Measurements from ENCODE around the gene TOGARAM2. TPM values are rescaled to one million over a fixed set of nuclear protein-coding genes. Genes with fewer than 3 reads are reported as not detected.
"Not testable (repeated sequence)": the region's sequence is repeated elsewhere in the genome, so short reads cannot be mapped to it uniquely, and the experiment has no call there.

The TOGARAM2 gene
- total RNA-seq, 2 experiments from 2014 or later, result 0.03 TPM; not detected in 1

GRCh38 chr2:29082804-29083495, 101.9 kb downstream of the TOGARAM2 start:
- Histone ChIP-seq H3K36me3 (ENCODE audit: insufficient read depth, low read length) (no peaks in the 10 kb centered on the region), H2AFZ (ENCODE audit: low read length) (no peak overlapping the region), H3K4me2 (ENCODE audit: low read length) (no peak overlapping the region), H3K9me2 (ENCODE audit: insufficient read depth, low read length) (no peaks in the 10 kb centered on the region), H4K20me1 (ENCODE audit: insufficient read depth, low read length) (no peaks in the 10 kb centered on the region), H3K4me3 (ENCODE audit: low read depth, low read length, poor library complexity, severe bottlenecking) (no peak overlapping the region), H3K9me3 (ENCODE audit: low read length) (no peaks in the 10 kb centered on the region), H3K27ac (ENCODE audit: low read depth, low read length, poor library complexity, severe bottlenecking) (no peak overlapping the region), H3K79me2 (ENCODE audit: insufficient read depth, low read depth, low read length) (no peaks in the 10 kb centered on the region), H3K4me1 (ENCODE audit: insufficient read depth, low read length, poor library complexity, severe bottlenecking) (no peaks in the 10 kb centered on the region)
- CTCF ChIA-PET (ENCODE audit: unreplicated experiment), result interaction anchor here (0.7 kb wide), 1 partner anchor 10 kb away, joined by 3 read pairs; no protein-coding TSS in a partner anchor
- TF ChIP-seq EZH2phosphoT487 (IDR thresholded peaks at IDR 0.05; ENCODE audit: borderline replicate concordance, low read depth, low read length) (no peak), CTCF (conservative IDR thresholded peaks at IDR 0.05; ENCODE audit: low read length) (no peak)
- POLR2A ChIA-PET, result interaction anchor here (0.7 to 1.0 kb wide), 3 partner anchors 12 to 50 kb away, joined by 3 read pairs; no protein-coding TSS in a partner anchor
- no peak for DNase-seq (ENCODE audit: low spot score)
- intact Hi-C loops (cut with micrococcal nuclease; ENCODE audit: unreplicated experiment), result no loop called here
- no TSS peak for BruUV-seq (replicated peaks)

- no peaks in the 10 kb centered on the region for H3K79me2 ChIP-seq (ENCODE audit: insufficient read depth, low read depth, low read length)
- H3K9me3 ChIP-seq (ENCODE audit: low read length), result no peaks in the 10 kb centered on the region
- DNase-seq (ENCODE audit: low spot score), result no peak
- H2AFZ ChIP-seq (ENCODE audit: low read length), result no peak overlapping the region
- TF ChIP-seq CTCF (conservative IDR thresholded peaks at IDR 0.05; ENCODE audit: low read length) (no peak), EZH2phosphoT487 (IDR thresholded peaks at IDR 0.05; ENCODE audit: borderline replicate concordance, low read depth, low read length) (no peak)
- H3K27ac ChIP-seq (ENCODE audit: low read depth, low read length, poor library complexity, severe bottlenecking), result no peak overlapping the region
- no peak overlapping the region for H3K4me2 ChIP-seq (ENCODE audit: low read length)
- no peaks in the 10 kb centered on the region for H3K9me2 ChIP-seq (ENCODE audit: insufficient read depth, low read length)
- H3K4me1 ChIP-seq (ENCODE audit: insufficient read depth, low read length, poor library complexity, severe bottlenecking), result no peaks in the 10 kb centered on the region
- ChIA-PET POLR2A (no interaction called here), CTCF (ENCODE audit: unreplicated experiment) (no interaction called here)
- BruUV-seq (replicated peaks), result no TSS peak
- H3K36me3 ChIP-seq (ENCODE audit: insufficient read depth, low read length), result no peaks in the 10 kb centered on the region
- H4K20me1 ChIP-seq (ENCODE audit: insufficient read depth, low read length), result no peaks in the 10 kb centered on the region
- intact Hi-C loops (cut with micrococcal nuclease; ENCODE audit: unreplicated experiment), result no loop called here
- H3K4me3 ChIP-seq (ENCODE audit: low read depth, low read length, poor library complexity, severe bottlenecking), result no peak overlapping the region
Measured at GRCh38 chr2:29084554-29084953, 103.5 kb downstream of the TOGARAM2 start.

GRCh38 chr2:29090311-29090710, 109.2 kb downstream of the TOGARAM2 start:
- H3K36me3 ChIP-seq (ENCODE audit: insufficient read depth, low read length); H3K4me3 ChIP-seq (ENCODE audit: low read depth, low read length, poor library complexity, severe bottlenecking); BruUV-seq (replicated peaks); H3K79me2 ChIP-seq (ENCODE audit: insufficient read depth, low read depth, low read length); H3K9me3 ChIP-seq (ENCODE audit: low read length); CTCF ChIA-PET (ENCODE audit: unreplicated experiment); H3K4me1 ChIP-seq (ENCODE audit: insufficient read depth, low read length, poor library complexity, severe bottlenecking); POLR2A ChIA-PET; H2AFZ ChIP-seq (ENCODE audit: low read length); H3K27ac ChIP-seq (ENCODE audit: low read depth, low read length, poor library complexity, severe bottlenecking); DNase-seq (ENCODE audit: low spot score); intact Hi-C loops (cut with micrococcal nuclease; ENCODE audit: unreplicated experiment); H4K20me1 ChIP-seq (ENCODE audit: insufficient read depth, low read length); H3K4me2 ChIP-seq (ENCODE audit: low read length); H3K9me2 ChIP-seq (ENCODE audit: insufficient read depth, low read length): not testable (repeated sequence)

Measured in OCI-LY7 (cell line).